Measurements from ENCODE around the gene CYP1B1. TPM values are rescaled to one million over a fixed set of nuclear protein-coding genes. Genes with fewer than 3 reads are reported as not detected.

The CYP1B1 gene
- total and polyA plus RNA-seq, 10 donors = 17.7 to 121 (median 58.1) TPM

DNA sequence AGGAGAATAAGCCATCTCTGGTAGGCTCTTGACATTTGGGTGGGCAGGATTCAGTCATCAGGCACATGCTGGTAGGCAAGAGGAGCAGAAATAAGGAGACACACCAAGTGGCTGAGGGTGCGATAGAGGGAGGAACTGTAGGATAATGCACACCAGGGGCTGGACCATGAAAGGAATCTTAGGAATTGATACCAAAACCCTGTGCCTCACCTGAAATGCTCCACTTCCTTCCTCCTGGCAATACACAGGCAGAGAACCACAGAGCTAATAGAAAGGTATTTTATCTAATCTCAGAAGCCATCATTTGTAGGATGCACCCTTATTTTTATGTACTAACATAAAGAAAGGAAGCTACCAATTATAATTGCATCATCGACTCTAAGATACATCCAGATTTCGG is 4.4 kb upstream of the CYP1B1 start:
- DNase-seq = no peak
- intact Hi-C loops (cut with DNase I; ENCODE audit: low total_unique reads) = no loop called here
- no peak overlapping the region for H3K27ac ChIP-seq
- H3K36me3 ChIP-seq = no peaks in the 10 kb centered on the region
- H3K27me3 ChIP-seq (replicated peaks in 1 of 7) = peaks cover 0 to 47% (median 24%) of the 10 kb centered on the region in 7 donors
- TF ChIP-seq, protein P1, sequence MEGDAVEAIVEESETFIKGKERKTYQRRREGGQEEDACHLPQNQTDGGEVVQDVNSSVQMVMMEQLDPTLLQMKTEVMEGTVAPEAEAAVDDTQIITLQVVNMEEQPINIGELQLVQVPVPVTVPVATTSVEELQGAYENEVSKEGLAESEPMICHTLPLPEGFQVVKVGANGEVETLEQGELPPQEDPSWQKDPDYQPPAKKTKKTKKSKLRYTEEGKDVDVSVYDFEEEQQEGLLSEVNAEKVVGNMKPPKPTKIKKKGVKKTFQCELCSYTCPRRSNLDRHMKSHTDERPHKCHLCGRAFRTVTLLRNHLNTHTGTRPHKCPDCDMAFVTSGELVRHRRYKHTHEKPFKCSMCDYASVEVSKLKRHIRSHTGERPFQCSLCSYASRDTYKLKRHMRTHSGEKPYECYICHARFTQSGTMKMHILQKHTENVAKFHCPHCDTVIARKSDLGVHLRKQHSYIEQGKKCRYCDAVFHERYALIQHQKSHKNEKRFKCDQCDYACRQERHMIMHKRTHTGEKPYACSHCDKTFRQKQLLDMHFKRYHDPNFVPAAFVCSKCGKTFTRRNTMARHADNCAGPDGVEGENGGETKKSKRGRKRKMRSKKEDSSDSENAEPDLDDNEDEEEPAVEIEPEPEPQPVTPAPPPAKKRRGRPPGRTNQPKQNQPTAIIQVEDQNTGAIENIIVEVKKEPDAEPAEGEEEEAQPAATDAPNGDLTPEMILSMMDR (IDR thresholded peaks at IDR 0.05 in 8 of 11, conservative IDR thresholded peaks at IDR 0.05 in 3 of 11) = no peak
- TF ChIP-seq POLR2A (IDR thresholded peaks at IDR 0.05) (no peak), POLR2AphosphoS5 (IDR thresholded peaks at IDR 0.05) (no peak)
- H3K4me1 ChIP-seq = peaks cover 16 to 40% (median 27%) of the 10 kb centered on the region in 6 donors
- H3K4me3 ChIP-seq = no peak overlapping the region
- WGBS, 5 donors = 79 to 97% (median 94%) methylated on average over 3 of the region's 3 CpGs
- H3K9me3 ChIP-seq = no peaks in the 10 kb centered on the region

DNA sequence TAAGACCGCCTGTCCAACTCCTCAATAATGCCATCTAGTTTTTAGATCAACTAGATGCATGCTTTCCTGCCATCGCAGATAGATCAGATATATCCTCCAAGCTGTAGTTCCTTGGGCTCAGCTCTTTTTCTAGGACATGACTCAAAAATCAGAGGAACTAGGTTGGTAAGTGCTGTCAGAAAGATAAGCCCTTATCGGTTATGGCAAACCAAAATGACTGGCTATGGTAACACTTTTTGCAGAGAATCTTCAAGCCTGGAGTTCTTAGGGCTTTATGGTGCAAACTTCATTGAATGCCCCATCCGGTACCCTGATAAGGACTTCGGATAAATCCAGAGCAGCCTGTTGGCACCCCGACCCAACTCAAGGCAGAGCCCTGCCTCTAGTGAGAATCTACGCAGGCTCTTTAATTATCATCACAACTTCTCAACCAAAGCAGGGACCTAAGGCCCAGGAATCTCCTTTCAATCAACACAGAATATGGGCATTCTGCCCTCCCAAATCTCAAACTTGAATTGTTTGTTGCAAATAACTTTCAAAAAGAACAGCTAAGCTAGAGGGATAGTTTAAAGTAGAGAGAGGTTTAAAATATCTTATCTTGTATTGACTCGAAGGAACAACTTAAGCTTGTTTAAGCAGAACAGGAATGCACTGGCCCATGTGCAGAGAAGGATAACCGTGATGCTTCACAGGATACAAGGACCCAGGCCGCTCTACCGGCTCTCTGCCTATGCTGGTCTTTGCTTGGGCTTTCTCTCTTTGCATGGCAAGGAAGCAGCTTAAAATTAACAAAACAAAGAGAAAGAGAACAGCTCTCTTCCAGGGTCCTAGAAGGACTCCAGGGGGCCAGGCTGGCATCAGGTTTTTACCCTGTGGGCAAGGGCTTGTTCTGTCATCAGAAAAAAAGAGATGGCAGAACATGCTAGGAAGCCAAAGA is 3.4 kb upstream of the CYP1B1 start:
- Histone ChIP-seq H3K27me3 (replicated peaks in 1 of 7) (peaks cover 0 to 57% (median 33%) of the 10 kb centered on the region in 7 donors), H3K4me1 (peaks cover 23 to 49% (median 37%) of the 10 kb centered on the region in 6 donors), H3K4me3 (no peak overlapping the region), H3K36me3 (no peaks in the 10 kb centered on the region), H3K27ac (no peak overlapping the region), H3K9me3 (no peaks in the 10 kb centered on the region)
- TF ChIP-seq POLR2AphosphoS5 (IDR thresholded peaks at IDR 0.05) (no peak), POLR2A (IDR thresholded peaks at IDR 0.05) (no peak)
- TF ChIP-seq, protein P1 (IDR thresholded peaks at IDR 0.05 in 8 of 11, conservative IDR thresholded peaks at IDR 0.05 in 3 of 11) = no peak
- DNase-seq = no peak
- intact Hi-C loops (cut with DNase I; ENCODE audit: low total_unique reads) = no loop called here
- 77 to 93% (median 89%) methylated on average over 11 of the region's 11 CpGs for WGBS, 5 donors

- TF ChIP-seq POLR2AphosphoS5 (IDR thresholded peaks at IDR 0.05) (no peak), POLR2A (IDR thresholded peaks at IDR 0.05) (no peak)
- TF ChIP-seq, protein P1 (IDR thresholded peaks at IDR 0.05 in 8 of 11, conservative IDR thresholded peaks at IDR 0.05 in 3 of 11) = no peak
- Histone ChIP-seq H3K4me3 (peak overlapping the region; percentile 44 to 72 (median 55)), H3K36me3 (no peaks in the 10 kb centered on the region), H3K27ac (peak overlapping the region; percentile 57 to 88 (median 87)), H3K4me1 (peaks cover 28 to 65% (median 43%) of the 10 kb centered on the region in 6 donors), H3K9me3 (no peaks in the 10 kb centered on the region), H3K27me3 (replicated peaks in 1 of 7) (peaks cover 0 to 77% (median 49%) of the 10 kb centered on the region in 7 donors)
- no peak for DNase-seq
- intact Hi-C loops (cut with DNase I; ENCODE audit: low total_unique reads) = no loop called here
- WGBS, 5 donors = 17 to 27% (median 21%) methylated on average over 12 of the region's 12 CpGs
Observed at GRCh38 chr2:38077431-38077769, 1.4 kb upstream of the CYP1B1 start.

All from spleen (tissue), 11 donors.